IPS-18c (cell line): ENCODE results near the gene TMPO.
"Not testable (repeated sequence)": the region's sequence is repeated elsewhere in the genome, so short reads cannot be mapped to it uniquely, and the experiment has no call there.

Experiments
- H3K4me3 ChIP-seq: 2 replicates; pipeline ENCODE4 v1.7.0; 2013; ENCODE audit warnings: low read depth, mild to moderate bottlenecking, low read length, moderate library complexity; ENCODE audit not compliant: insufficient read depth
- H3K9me3 ChIP-seq: one replicate; pipeline ENCODE4 v1.6.1; 2013; ENCODE audit warnings: mild to moderate bottlenecking, low read length, moderate library complexity; ENCODE audit not compliant: control insufficient read depth, insufficient read depth

The TMPO gene

DNA sequence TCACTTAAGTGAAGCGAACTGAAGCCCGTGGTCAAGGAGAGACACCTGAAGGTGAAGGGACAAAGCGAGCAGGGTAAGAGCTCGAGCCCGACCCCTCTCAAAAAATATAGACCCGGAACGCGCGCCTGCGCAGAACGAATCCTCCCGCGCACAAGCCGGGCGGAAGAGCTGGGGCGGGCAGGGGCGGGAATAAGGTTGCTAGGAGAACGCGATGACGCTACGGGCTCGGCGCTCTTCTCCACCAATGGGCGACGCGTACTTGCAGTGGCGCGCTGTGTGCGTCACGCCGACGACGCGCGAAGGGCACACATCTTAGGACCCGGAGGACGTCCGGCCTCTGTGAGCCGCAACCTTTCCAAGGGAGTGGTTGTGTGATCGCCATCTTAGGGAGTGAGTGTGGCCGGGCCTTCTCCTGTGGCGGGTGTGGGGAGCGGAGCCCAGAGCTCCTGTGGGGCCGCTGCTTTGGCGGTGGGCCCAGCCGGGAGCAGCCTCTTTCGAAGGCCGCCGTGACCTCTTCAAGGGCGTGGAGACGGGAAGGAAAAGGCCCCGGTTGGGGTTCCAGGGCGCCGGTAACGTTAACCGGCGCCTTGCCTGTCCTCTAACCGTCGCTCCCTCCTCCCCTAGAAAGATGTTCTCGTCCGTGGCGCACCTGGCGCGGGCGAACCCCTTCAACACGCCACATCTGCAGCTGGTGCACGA lies 78.1 kb downstream of the TMPO start, which contains the start of gene SLC25A3:
SLC25A3 (plus strand) TSS at position 336 of the 699 bp plus-strand sequence; CDS start at position 629, 293 bp downstream.
- Histone ChIP-seq H3K9me3 (peaks cover 2% of the 10 kb centered on the region), H3K4me3 (peak within 1 kb of the TSS; percentile 99)

DNA sequence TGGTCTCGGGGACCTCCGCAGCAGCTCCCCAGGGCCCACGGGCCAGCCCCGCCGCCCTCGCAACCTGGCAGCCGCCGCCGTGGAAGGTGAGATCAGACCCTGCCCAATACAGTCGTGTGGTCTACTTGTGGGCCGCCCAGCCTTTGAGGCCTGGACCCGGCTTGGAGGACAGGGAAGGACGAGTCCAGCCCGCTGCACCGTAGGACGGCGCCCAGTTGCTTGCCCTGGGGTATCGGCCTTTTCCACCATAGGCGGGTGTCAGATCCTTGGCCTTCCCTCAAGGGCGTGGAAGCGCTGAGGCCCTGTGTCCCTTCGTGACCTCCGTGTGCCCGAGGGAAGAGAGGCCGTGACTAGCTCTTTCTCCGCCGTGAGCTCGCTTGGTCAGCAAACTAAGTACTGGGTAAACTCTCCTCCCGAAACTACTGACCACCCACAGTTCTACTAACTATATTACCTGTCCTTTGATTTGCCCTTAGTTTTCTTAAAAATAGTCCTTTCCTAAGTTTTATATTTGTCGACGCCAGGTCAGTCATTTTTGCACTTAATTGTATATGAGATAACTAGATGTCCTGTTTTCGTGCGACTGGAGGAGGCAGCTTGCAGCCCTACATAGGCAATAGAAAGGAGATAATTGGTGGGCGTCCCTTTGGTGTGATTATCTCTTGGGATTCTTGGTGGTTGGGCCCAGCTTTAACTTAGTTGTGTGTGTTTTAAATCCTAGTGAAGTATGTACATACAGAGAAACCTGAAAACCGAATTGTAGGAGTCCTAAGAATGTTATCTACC lies 78.9 kb downstream of the TMPO start:
- H3K4me3 ChIP-seq: peak overlapping the region; percentile 99
- peaks cover 2% of the 10 kb centered on the region for H3K9me3 ChIP-seq

DNA sequence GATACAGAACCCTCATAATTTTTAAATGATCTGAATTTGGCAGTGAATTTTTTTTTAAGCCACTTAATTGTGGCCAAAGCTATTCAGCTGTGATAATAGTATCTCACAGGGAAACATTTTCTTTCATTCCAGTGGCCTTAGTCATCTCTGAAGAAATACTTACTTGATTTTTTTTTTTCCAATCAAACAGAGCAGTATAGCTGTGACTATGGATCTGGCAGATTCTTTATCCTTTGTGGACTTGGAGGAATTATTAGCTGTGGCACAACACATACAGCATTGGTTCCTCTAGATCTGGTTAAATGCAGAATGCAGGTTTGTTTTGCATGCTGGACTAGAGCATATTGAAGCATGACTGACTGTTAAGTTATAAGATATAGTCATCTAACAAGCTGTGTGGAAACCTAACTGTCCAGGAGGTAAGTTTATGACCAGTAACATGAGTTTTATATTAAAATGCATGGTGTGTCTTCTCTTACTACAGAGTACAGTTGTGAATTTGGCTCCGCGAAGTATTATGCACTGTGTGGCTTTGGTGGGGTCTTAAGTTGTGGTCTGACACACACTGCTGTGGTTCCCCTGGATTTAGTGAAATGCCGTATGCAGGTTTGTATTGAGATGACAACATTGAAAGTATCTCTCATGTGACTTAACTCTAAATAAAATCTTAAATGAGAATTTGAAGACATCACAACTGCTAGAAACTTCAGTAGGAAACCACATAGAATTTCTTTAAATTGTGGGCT lies 80.0 kb downstream of the TMPO start:
- H3K4me3 ChIP-seq: peak overlapping the region; percentile 99; the same call in 1 of the 2 replicates
- H3K9me3 ChIP-seq: peaks cover 3% of the 10 kb centered on the region

DNA sequence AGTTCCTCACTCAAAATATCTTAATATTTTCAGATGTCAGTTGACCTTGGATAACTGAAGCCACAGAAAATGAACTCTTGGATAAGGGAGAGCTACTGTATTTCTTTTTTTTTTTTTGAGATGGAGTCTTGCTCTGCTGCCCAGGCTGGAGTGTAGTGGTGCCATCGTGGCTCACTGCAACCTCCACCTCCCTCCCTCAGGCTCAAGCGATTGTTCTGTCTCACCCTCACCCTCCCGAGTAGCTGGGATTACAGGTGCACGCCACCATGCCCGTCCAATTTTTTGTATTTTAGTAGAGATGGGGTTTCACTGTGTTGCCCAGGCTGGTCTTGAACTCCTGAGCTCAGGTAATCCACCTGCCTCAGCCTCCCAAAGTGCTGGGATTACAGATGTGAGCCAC lies 81.9 kb downstream of the TMPO start:
- H3K4me3 ChIP-seq, H3K9me3 ChIP-seq: not testable (repeated sequence)
